Activated T-cell treated with anti-CD3 and anti-CD28 coated beads, Interleukin-2, amount 50 U/mL, for 72 hours (primary cell): ENCODE data around the gene CHRM5. TPM values are rescaled to one million over a fixed set of nuclear protein-coding genes. Genes with fewer than 3 reads are reported as not detected.
"Not testable (repeated sequence)": the region's sequence is repeated elsewhere in the genome, so short reads cannot be mapped to it uniquely, and the experiment has no call there.

Source experiments
- ATAC-seq, 2 donors: fragments of 150-1000 bp; cut with Tn5 transposase; replicated peaks in 1 of 2; 2 replicates each; pipeline ENCODE4 v1.10.0; 2021; ENCODE audit warnings: moderate library complexity in 2 of 2, mild to moderate bottlenecking in 1 of 2
- DNase-seq, 2 donors: peaks; one replicate each; pipeline ENCODE4 v3.0.0; 2021 to 2022; ENCODE audit warnings: mixed read lengths in 1 of 2
- H3K27ac Mint-ChIP-seq: one replicate; pipeline ENCODE4 v1.8.0; 2022; ENCODE audit warnings: mild to moderate bottlenecking, moderate library complexity, mixed read lengths
- H3K27me3 Mint-ChIP-seq: one replicate; pipeline ENCODE4 v1.8.0; 2022; ENCODE audit warnings: low read depth, mixed read lengths
- H3K36me3 Mint-ChIP-seq, 2 donors: one replicate each; pipeline ENCODE4 v1.8.0; 2022; ENCODE audit warnings: mixed read lengths in 2 of 2, mild to moderate bottlenecking in 1 of 2; ENCODE audit not compliant: insufficient read depth in 2 of 2
- H3K4me1 Mint-ChIP-seq: one replicate; pipeline ENCODE4 v1.8.0; 2022; ENCODE audit warnings: low read depth, mixed read lengths
- H3K4me3 Mint-ChIP-seq, 2 donors: one replicate each; pipeline ENCODE4 v1.8.0; 2022; ENCODE audit warnings: mild to moderate bottlenecking in 2 of 2, mixed read lengths in 2 of 2, moderate library complexity in 2 of 2
- H3K9me3 Mint-ChIP-seq, 2 donors: one replicate each; pipeline ENCODE4 v1.8.0; 2022; ENCODE audit warnings: mixed read lengths in 2 of 2
- total RNA-seq, 2 donors: library from RNA; stranded (reverse); gene quantifications; one replicate each; pipeline ENCODE4 v1.2.3, GENCODE V29; 2022

CHRM5 gene
- total RNA-seq, 2 donors from 2014 or later: not detected

- ATAC-seq (no peak), DNase-seq (no peak)
- no peak overlapping the region for H3K4me3 Mint-ChIP-seq
- no peaks in the 10 kb centered on the region for H3K9me3 Mint-ChIP-seq
- H3K4me1 Mint-ChIP-seq: no peaks in the 10 kb centered on the region
- H3K27me3 Mint-ChIP-seq: no peaks in the 10 kb centered on the region
- H3K36me3 Mint-ChIP-seq: no peaks in the 10 kb centered on the region
- H3K27ac Mint-ChIP-seq: no peak overlapping the region
These were observed 3.6 kb upstream of the CHRM5 start for GRCh38 chr15:33964665-33965040.

GRCh38 chr15:33968821-33969220 is 524 bp downstream of the CHRM5 start:
- no peaks in the 10 kb centered on the region for H3K27me3 Mint-ChIP-seq
- H3K4me1 Mint-ChIP-seq: no peaks in the 10 kb centered on the region
- H3K4me3 Mint-ChIP-seq: no peak overlapping the region
- H3K9me3 Mint-ChIP-seq: no peaks in the 10 kb centered on the region
- no peak overlapping the region for H3K27ac Mint-ChIP-seq
- H3K36me3 Mint-ChIP-seq: no peaks in the 10 kb centered on the region
- ATAC-seq: no peak
- no peak for DNase-seq

- Mint-ChIP-seq H3K9me3 (no peaks in the 10 kb centered on the region), H3K36me3 (no peaks in the 10 kb centered on the region), H3K4me3 (no peak overlapping the region), H3K4me1 (no peaks in the 10 kb centered on the region), H3K27me3 (no peaks in the 10 kb centered on the region), H3K27ac (no peak overlapping the region)
- DNase-seq: no peak
- ATAC-seq: no peak
These were observed 3.5 kb downstream of the CHRM5 start for GRCh38 chr15:33971811-33972210.

GRCh38 chr15:33975022-33975565 is 6.8 kb downstream of the CHRM5 start:
- ATAC-seq: no peak
- no peak overlapping the region for H3K4me3 Mint-ChIP-seq
- no peak overlapping the region for H3K27ac Mint-ChIP-seq
- H3K27me3 Mint-ChIP-seq: no peaks in the 10 kb centered on the region
- DNase-seq: no peak
- H3K4me1 Mint-ChIP-seq: no peaks in the 10 kb centered on the region
- no peaks in the 10 kb centered on the region for H3K36me3 Mint-ChIP-seq
- H3K9me3 Mint-ChIP-seq: no peaks in the 10 kb centered on the region

GRCh38 chr15:33980159-33980558 is 11.9 kb downstream of the CHRM5 start:
- H3K27me3 Mint-ChIP-seq: no peaks in the 10 kb centered on the region
- no peaks in the 10 kb centered on the region for H3K36me3 Mint-ChIP-seq
- no peak overlapping the region for H3K27ac Mint-ChIP-seq
- ATAC-seq (no peak), DNase-seq (no peak)
- H3K9me3 Mint-ChIP-seq: no peaks in the 10 kb centered on the region
- no peak overlapping the region for H3K4me3 Mint-ChIP-seq
- H3K4me1 Mint-ChIP-seq: no peaks in the 10 kb centered on the region

- no peaks in the 10 kb centered on the region for H3K4me1 Mint-ChIP-seq
- H3K9me3 Mint-ChIP-seq: no peaks in the 10 kb centered on the region
- H3K27me3 Mint-ChIP-seq: no peaks in the 10 kb centered on the region
- no peak for ATAC-seq
- H3K4me3 Mint-ChIP-seq: no peak overlapping the region
- DNase-seq: no peak
- H3K36me3 Mint-ChIP-seq: no peaks in the 10 kb centered on the region
- H3K27ac Mint-ChIP-seq: no peak overlapping the region
These were observed 14.2 kb downstream of the CHRM5 start for GRCh38 chr15:33982516-33982915.

- no peak overlapping the region for H3K27ac Mint-ChIP-seq
- H3K4me1 Mint-ChIP-seq: peaks cover 6% of the 10 kb centered on the region
- DNase-seq (no peak), ATAC-seq (no peak)
- H3K27me3 Mint-ChIP-seq: no peaks in the 10 kb centered on the region
- no peaks in the 10 kb centered on the region for H3K9me3 Mint-ChIP-seq
- H3K36me3 Mint-ChIP-seq: no peaks in the 10 kb centered on the region
- no peak overlapping the region for H3K4me3 Mint-ChIP-seq
These were observed 17.0 kb downstream of the CHRM5 start for GRCh38 chr15:33985287-33985686.

GRCh38 chr15:33985751-33986150 is 17.5 kb downstream of the CHRM5 start:
- Mint-ChIP-seq H3K36me3 (no peaks in the 10 kb centered on the region), H3K9me3 (no peaks in the 10 kb centered on the region), H3K27ac (no peak overlapping the region), H3K4me1 (peaks cover 6% of the 10 kb centered on the region), H3K27me3 (no peaks in the 10 kb centered on the region), H3K4me3 (no peak overlapping the region)
- DNase-seq: no peak
- no peak for ATAC-seq

- DNase-seq: no peak
These were observed 19.1 kb downstream of the CHRM5 start for GRCh38 chr15:33987444-33987843.

GRCh38 chr15:33988384-33988783 is 20.1 kb downstream of the CHRM5 start:
- Mint-ChIP-seq H3K27ac (no peak overlapping the region), H3K4me1 (peaks cover 6% of the 10 kb centered on the region), H3K9me3 (no peaks in the 10 kb centered on the region), H3K36me3 (no peaks in the 10 kb centered on the region), H3K27me3 (no peaks in the 10 kb centered on the region), H3K4me3 (no peak overlapping the region)
- DNase-seq (no peak), ATAC-seq (no peak)

More at GRCh38 chr15:33987444-33987843, 19.1 kb downstream of the CHRM5 start:
- H3K36me3 Mint-ChIP-seq: no peaks in the 10 kb centered on the region
- H3K4me3 Mint-ChIP-seq: no peak overlapping the region
- H3K9me3 Mint-ChIP-seq: no peaks in the 10 kb centered on the region
- H3K27ac Mint-ChIP-seq: no peak overlapping the region
- no peaks in the 10 kb centered on the region for H3K27me3 Mint-ChIP-seq
- H3K4me1 Mint-ChIP-seq: peaks cover 6% of the 10 kb centered on the region
- ATAC-seq: no peak

GRCh38 chr15:33994005-33994615 is 25.8 kb downstream of the CHRM5 start:
- Mint-ChIP-seq H3K4me1 (peaks cover 6% of the 10 kb centered on the region), H3K27ac (no peak overlapping the region), H3K27me3 (no peaks in the 10 kb centered on the region), H3K36me3 (no peaks in the 10 kb centered on the region), H3K4me3 (no peak overlapping the region), H3K9me3 (no peaks in the 10 kb centered on the region)
- ATAC-seq: no peak
- DNase-seq: no peak

- not testable (repeated sequence) for H3K27me3 Mint-ChIP-seq, DNase-seq, ATAC-seq, H3K9me3 Mint-ChIP-seq, H3K27ac Mint-ChIP-seq, H3K36me3 Mint-ChIP-seq, H3K4me3 Mint-ChIP-seq, H3K4me1 Mint-ChIP-seq
These were observed 27.4 kb downstream of the CHRM5 start for GRCh38 chr15:33995666-33996065.

- H3K9me3 Mint-ChIP-seq: no peaks in the 10 kb centered on the region
- H3K36me3 Mint-ChIP-seq: peaks cover 0 to 7% of the 10 kb centered on the region in 2 donors
These were observed 33.2 kb downstream of the CHRM5 start for GRCh38 chr15:34001536-34001935.

GRCh38 chr15:34006381-34006780 is 38.1 kb downstream of the CHRM5 start:
- H3K4me3 Mint-ChIP-seq: no peak overlapping the region
- H3K27ac Mint-ChIP-seq: no peak overlapping the region
- peaks cover 0 to 5% of the 10 kb centered on the region in 2 donors for H3K36me3 Mint-ChIP-seq
- no peaks in the 10 kb centered on the region for H3K9me3 Mint-ChIP-seq
- no peaks in the 10 kb centered on the region for H3K27me3 Mint-ChIP-seq
- H3K4me1 Mint-ChIP-seq: no peaks in the 10 kb centered on the region
- ATAC-seq (no peak), DNase-seq (no peak)

More at GRCh38 chr15:34001536-34001935, 33.2 kb downstream of the CHRM5 start:
- Mint-ChIP-seq H3K4me1 (no peaks in the 10 kb centered on the region), H3K4me3 (no peak overlapping the region), H3K27me3 (no peaks in the 10 kb centered on the region), H3K27ac (no peak overlapping the region)
- DNase-seq (no peak), ATAC-seq (no peak)
